GM18867 (cell line): ENCODE data around the gene DPYSL5.
"Not testable (repeated sequence)": the region's sequence is repeated elsewhere in the genome, so short reads cannot be mapped to it uniquely, and the experiment has no call there.

Source experiments
- ATAC-seq: cut with Tn5 transposase; IDR thresholded peaks from one replicate; pipeline ENCODE4 v1.9.1; 2021; ENCODE audit warnings: mild to moderate bottlenecking, moderate library complexity; ENCODE audit not compliant: unreplicated experiment

Gene DPYSL5, protein sequence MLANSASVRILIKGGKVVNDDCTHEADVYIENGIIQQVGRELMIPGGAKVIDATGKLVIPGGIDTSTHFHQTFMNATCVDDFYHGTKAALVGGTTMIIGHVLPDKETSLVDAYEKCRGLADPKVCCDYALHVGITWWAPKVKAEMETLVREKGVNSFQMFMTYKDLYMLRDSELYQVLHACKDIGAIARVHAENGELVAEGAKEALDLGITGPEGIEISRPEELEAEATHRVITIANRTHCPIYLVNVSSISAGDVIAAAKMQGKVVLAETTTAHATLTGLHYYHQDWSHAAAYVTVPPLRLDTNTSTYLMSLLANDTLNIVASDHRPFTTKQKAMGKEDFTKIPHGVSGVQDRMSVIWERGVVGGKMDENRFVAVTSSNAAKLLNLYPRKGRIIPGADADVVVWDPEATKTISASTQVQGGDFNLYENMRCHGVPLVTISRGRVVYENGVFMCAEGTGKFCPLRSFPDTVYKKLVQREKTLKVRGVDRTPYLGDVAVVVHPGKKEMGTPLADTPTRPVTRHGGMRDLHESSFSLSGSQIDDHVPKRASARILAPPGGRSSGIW

DNA sequence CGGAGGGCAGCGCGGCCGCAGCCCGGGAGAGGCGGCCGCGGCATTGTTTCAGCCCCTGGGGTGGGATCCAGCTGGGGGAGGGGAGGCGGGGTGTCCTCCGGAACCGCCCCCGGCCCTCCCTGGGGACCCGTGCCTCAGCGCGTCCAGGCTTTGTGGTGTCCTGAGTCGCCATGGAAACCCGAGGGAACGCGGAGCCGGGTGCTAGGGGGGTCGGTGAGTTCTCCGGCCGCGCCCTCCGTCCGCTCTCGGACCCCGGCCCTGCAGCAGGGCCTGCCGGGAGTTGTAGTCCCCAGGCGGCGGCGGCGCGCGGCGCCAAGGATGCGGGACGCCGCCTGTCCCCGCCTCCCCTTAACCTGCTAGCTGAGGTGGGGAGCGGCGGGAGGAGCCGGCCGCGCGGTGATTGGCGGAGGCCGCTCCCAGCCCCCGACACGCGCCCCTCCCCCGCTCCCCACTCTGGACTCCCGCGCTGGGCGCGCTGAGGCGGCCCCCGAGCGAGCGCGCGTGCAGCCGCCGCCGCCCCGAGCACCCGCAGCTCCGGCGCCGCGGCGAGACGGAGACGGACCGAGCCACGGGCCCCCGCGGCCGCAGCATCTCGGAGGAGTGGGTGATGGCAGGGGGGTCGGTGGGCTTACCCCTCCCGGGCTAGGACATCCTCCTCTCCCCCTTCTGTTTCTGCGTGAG lies at the start of gene DPYSL5:
Gene DPYSL5, plus strand, starts transcription at position 478 of the 681 bp plus-strand sequence. CDS start 50,368 bp downstream, outside the sequence.
- ATAC-seq: no peak

DNA sequence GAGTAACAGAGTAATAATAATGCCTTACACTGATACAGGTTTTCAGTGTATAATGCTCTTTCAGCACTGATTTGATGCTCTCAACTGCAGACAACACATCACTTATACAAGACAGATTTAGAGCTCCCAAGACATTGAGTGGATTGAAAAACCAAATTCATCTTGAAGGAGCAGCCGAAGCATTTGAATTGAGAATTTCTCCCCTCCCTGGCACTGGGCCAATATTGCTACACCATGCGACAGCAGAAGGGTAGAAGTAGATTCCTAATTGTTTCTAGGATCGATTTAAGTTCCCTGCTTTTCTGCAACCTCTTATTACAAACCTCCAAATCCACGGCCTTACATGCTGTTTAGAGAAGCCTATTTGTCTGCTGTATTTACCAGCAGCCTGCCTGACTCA lies 46.6 kb upstream of the DPYSL5 start:
- no peak for ATAC-seq

DNA sequence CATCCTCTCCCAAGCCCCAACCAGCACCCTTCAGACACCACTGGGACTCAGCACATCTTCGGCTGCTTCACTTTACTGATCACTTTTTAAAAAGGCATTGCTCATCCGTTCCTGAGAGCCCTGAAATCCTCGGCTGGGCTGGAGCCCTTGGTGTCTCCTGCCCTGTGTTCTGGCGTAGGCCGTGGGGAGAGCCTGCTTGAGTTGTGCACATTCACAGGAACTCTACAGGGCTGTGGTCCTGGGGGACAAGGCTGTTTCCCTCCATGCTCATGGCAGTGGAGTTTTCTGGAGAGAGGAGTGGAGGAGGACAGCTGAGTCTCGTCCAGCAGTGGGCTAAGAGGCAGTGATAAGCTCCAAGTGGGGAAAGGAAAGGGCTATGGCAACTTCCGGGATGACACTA lies 46.1 kb upstream of the DPYSL5 start:
- ATAC-seq: no peak

DNA sequence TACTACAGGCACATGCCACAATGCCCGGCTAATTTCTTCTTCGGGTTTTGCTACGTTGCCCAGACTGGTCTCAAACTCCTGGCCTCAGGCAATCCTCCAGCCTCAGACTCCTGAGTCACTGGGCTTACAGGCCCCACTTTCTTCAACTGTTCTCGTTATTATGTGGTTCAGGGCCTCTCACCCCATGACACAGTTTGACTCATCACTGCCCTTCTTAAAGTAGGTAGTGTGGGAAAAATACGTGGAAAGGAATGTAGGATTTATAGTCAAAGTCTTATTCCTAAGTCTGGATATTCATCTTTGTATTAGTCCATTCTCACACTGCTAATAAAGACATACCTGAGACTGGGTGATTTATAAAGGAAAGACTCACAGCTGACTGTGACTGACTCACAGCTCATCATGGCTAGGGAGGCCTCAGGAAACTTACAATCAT lies 42.7 kb upstream of the DPYSL5 start:
- no peak for ATAC-seq

DNA sequence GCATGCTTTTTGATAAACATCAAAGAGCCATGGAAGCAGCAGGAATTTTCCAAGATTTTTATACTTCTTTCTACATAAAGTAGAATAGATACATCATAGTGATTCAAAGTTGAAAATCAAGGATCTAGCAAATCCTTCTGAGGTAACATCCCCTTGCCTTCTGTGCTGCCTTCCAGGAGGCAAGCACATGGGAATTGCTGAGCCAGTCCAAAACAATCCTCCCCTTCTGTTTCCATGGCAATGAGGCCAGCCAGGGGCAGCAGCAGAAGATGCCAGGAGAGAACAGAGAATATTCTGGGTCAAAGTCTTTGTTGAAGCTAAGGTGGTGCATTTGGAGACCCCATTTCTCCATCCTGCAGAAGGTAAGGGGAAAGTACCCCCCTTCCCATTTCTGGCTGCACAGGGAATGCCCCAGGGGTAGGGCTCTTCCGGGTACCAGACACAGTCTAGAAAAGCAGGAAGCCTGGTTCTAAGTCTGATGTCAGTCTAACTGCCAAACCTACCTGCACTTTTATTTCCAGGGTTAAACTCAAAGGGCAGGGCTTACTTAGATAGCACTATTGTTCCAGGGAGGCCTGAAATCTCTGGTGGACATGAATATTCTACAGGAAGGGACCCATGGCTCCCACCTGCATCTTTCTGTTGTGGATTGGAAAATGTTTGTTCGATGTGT lies 40.0 kb upstream of the DPYSL5 start:
- no peak for ATAC-seq

DNA sequence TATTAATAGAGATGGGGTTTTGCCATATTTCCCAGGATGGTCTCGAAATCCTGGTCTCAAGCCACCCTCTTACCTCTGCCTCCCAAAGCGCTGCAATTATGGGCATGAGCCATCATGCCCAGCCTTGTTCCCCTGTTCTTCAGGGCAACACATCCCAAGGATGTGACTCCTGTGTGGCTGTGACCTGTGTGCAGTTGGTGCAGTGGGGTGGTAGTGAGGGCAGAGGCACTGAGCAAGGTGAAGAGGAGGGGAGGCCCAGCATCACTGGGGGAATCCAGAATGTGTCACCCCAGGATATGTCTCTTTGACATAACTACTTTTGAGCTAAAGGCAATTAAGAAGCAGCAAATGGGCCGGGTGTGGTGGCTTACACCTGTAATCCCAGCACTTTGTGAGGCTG lies 38.7 kb upstream of the DPYSL5 start:
- no peak for ATAC-seq

DNA sequence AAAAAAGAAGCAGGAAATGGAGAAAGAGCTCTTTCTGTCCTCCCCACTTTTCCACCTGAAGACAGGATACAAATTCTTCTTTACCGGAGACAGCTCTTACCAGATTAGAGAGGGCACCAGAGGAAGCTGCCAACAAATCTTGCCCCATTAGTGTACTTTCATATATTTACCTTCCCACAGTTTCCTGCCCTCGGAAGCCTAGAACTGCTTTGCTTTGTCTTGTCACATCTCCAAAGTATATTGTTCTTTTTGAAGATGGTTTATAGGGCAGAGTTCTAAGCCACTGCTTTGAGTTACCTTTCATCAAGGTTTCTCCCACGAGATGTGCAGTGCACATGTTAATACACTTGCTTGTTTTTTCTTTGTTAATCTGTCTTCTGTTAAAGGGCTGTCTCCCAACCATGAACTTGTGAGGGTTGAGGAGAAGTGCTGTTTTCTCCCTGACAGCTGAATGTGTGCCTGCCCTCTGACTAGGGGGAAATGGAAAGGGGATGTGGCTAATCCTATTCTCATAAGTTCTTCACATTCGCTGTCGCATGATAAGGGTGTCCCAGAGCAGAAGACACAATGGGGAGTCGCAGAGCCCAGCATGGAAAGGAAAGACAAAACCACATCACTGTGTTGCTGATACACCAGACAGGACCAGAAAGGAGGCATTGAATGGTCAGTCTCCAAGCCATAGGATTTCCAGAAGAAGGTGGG lies 37.9 kb upstream of the DPYSL5 start:
- ATAC-seq: no peak

DNA sequence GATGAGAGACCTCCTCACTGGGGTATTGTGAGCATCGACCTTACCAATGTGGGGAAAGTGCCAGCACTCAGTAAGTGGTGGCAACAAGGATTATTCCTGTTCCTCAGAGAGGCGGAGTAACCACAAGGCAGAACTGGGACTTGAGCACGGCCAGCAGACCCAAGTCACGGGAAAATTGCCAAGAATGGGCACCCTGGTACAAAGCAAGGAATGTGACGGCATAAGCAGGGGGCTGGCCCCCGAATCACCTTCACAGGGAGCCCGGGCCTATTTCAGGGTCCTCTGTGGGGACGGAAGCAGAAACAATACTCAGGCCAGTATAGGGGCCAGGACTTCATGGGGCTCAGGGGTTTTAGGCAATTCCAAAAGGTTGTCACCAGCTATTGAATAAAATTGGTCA lies 36.7 kb upstream of the DPYSL5 start:
- ATAC-seq: no peak

DNA sequence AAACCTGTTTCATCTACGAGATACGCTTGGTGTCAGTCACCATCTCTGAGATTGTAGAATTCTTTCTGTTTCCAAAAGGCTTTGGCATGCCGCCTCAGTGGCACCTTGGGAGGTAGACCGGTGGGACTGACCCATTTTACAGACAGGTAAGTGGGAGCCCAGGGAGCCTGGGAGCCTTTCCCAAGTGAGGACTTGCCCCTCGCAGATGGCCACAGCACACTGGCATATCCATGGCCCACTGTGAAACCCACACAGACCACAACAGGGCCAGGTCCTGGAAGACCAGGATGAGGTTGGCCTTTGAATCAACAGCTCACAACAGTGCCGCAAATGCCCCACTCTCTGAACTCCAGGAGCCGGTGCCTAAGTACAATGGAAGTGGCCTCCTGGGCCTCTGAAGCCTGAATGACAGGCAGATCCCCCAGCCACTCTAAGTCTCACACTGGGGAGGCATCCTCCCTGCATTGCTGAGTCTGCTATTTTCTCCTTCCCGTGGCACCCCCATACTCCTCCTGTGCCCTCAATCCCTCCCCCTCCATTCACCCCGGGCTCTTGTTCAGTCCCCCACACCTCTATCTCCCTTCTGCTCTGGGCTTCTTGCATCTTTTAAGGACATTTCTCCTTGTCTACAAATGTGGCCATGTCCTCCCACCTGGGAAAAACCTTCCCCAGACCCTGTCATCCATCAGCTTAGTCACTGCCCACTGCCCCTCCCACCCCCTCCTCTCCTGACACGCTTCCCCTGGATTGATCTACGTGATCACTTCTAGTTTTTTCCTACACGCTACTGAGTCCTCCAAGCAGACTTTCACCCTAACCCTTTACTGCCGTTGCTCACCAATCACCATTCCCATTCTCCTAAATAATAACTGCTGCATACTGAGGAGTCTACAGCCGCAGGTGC lies 35.9 kb upstream of the DPYSL5 start:
- ATAC-seq: no peak

DNA sequence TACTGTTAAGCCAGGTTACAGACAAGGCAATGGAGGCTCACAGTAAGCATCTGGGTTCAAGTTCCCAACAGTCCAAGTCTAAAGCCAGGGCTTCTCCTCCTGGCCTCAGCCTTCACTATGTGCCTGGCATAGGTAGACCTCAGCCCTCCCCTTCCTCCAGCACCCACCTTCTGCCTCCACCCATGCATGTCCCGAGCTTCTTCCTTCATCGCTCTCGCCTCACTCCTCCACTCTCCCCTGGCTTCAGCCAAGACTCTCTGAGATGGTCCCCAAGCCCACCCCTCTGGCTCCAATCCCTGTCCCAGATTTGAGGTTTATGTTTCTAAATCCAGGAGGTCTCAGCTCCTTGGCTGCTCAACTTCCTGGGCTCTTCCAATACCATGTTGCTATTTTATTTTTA lies 35.2 kb upstream of the DPYSL5 start:
- ATAC-seq: no peak

DNA sequence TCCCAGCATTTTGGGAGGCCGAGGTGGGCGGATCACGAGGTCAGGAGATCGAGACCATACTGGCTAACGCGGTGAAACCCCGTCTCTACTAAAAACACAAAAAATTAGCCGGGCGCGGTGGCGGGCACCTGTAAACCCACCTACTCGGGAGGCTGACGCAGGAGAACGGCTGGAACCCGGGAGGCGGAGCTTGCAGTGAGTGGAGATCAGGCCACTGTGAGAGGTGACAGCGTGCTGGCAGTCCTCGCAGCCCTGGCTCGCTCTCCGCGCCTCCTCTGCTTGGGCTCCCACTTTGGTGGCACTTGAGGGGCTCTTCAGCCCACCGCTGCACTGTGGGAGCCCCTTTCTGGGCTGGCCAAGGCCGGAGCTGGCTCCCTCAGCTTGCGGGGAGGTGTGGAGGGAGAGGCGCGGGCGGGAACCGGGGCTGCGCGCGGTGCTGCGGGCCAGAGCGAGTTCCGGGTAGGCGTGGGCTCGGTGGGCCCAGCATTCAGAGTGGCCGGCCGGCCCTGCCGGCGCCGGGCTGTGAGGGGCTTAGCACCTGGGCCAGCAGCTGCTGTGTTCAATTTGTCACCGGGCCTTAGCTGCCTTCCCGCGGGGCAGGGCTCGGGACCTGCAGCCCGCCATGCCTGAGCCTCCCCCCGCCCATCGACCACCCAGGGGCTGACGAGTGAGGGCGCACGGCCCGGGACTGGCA lies 33.7 kb upstream of the DPYSL5 start:
- ATAC-seq: not testable (repeated sequence)

DNA sequence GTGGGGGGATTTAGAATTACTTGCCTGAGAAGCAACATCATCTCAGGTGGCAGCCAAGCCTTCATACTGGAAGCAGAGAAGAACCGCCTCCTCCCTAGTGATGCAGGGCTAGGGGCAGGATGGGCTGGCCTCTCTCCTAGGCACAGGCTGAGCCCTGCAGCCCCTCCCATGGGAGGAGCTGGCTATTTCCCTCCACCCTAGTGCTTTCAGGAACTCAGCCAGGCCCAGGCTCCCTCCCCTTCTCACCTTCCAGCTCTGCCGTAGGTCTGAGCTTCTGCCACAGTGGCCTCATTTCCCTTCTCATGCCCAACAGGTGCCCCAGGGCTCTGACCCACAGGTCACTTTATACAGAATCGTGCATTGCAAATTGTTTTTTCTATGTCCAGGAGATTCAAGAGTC lies 31.0 kb upstream of the DPYSL5 start:
- ATAC-seq: no peak

DNA sequence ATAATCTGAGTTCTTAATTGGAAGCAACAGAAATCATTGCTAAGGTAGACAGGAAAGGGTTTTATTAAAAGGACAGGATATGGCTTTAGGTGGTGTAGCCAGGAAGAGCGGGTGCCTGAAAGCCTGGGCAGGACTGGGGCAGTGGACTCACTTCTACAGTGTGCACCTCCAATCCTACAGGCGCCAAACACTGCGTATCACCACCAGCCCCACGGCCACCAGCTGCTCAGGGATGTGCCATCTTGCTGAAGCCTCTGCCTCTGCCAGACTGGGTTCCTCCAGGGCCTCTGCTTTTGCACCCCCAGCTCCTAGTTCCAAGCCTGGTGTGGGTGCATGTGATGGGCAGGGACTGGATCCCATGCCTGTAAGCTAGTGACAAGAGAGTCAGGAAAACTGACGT lies 29.7 kb upstream of the DPYSL5 start:
- no peak for ATAC-seq

DNA sequence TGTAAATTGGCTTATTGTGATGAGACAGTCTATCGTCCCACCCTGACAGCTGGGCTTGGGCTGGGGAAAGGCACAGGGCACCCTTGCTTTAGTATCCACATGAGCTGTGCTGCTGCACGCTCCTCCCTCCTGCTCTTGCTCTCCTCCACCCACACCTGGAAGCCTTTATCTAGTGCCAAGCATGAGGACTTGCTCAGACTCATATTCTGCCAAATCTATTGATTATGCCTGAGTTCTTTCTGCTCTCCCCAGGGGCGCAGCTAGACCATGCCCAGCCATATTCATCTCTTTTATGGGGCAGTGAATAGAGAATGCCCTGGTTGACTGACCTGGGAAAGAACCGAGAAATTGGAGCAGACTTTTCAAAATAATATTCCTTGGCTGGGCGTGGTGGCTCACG lies 29.0 kb upstream of the DPYSL5 start:
- no peak for ATAC-seq

DNA sequence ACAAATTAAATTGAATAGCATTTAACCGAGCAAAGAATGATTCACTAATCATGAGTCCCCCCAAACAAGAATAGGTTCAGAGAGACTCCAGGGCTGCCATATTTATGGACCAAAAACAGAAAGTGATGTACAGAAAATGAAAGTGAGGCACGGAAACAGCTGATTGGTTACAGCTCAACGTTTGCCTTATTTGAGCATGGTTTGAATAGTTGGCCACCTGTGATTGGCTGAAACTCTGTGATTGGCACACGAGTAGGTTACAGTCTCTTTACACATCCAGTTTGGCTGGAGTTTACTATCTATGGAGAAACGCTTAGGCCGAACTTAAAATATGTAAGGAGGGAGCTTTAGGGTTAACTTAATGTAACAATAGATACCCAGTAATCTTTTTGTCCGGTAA lies 27.0 kb upstream of the DPYSL5 start:
- no peak for ATAC-seq

DNA sequence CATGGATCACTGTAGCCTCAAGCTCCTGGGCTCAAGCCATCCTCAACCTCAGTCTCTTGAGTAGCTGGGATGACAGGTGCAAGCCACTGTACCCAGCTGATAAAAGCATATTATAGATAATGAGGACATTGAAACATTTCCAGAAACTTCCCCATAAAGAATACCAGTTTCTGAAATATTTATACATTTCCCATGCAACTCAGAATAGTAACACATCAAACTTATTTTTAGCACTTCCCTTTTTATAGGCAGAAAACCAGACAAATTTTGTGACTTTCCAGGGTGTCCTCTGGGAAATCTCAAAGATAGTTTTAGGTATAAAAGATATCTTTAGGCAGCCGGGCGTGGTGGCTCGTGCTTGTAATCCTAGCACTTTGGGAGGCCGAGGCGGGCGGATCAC lies 25.1 kb upstream of the DPYSL5 start:
- ATAC-seq: no peak

DNA sequence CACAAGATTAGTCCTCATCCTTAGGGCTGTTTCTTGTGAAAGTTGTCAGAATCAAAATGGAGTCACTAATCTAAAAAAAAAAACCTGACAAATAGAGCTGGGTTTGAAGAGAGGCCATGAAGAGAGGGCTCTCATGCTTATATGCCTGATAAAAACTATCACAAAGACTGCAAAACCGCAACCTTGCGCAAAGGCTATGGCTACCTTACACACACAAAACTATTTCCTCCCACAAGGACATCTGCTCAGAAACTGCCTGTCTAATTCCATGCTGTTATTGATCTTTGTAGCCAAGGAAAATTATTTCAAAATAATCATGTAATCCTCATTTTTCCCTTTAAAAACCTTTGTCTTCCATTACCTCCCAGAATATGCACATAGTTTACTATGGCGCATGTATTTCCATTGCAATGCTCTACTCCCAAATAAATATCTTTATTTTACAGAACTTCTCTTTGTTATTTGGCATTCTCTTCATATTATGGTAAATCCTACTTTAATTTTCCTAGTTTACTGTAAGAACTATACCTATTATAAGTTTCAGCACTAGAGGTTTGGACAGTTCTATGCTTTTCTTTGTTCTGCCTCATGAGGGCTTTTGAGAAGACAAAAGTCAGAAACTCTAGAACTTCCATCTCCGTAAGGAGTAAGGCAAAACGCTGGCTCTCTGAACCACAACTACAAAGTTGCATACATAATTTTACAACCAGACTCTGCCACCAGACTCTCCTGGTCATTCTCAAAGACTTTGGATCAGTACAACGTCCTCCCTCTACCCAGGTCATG lies 9.6 kb upstream of the DPYSL5 start:
- no peak for ATAC-seq

DNA sequence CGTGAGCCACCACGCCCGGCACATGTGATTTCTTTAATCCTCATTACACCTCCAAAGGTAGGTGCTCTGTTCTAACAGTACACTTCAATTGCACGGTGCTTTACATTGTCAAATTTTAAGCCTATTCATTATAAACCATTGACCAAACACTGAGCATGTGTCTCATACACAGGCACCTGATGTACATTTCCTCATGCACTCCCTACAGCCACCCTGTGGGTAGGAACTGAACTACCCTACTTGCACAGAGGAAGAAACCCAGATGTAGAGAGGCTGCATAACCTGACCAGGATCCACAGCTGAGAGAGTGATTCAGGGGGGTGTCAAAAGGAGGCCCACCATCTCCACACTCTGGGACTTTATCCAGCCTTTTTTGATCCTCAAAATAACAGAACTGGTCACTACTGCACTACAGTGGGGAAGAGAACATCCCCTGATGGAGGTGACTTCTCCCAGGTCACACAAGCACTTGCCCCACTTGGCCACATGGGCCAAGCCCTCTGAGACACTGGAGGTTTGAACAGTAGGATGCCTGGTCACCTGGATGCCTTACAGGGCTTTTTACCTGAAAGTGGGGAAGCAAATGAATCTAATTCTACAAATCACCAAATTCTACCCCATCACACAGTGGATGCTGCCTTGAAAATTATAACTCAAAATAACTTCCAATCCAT lies 6.9 kb upstream of the DPYSL5 start:
- ATAC-seq: no peak
